Smooth muscle cell (in vitro differentiated cells): ENCODE measurements around the gene PLPP4. TPM values are rescaled to one million over a fixed set of nuclear protein-coding genes. Genes with fewer than 3 reads are reported as not detected.

ENCODE experiments used
- DNase-seq: peaks from one replicate; lab custom pipeline; 2025; ENCODE audit not compliant: unreplicated experiment; lab: John Stamatoyannopoulos, UW
- H2AFZ ChIP-seq: fragments of 200-600 bp; sonication (generic); 2 replicates; pipeline ENCODE4 v1.6.0; 2016; ENCODE audit warnings: antibody characterized with exemption, low read depth, mild to moderate bottlenecking
- H3F3A ChIP-seq: fragments of 200-600 bp; sonication (generic); 2 replicates; pipeline ENCODE4 v1.6.0; 2017; ENCODE audit warnings: antibody characterized with exemption, low read depth
- H3K27ac ChIP-seq: fragments of 200-600 bp; sonication (generic); 2 replicates; pipeline ENCODE4 v1.5.1; 2016; ENCODE audit warnings: low read depth, mild to moderate bottlenecking
- H3K27me3 ChIP-seq: fragments of 200-600 bp; sonication (generic); 2 replicates; pipeline ENCODE4 v1.6.1; 2016; ENCODE audit warnings: low read depth, mild to moderate bottlenecking
- H3K36me3 ChIP-seq: fragments of 200-600 bp; sonication (generic); 2 replicates; pipeline ENCODE4 v1.5.1; 2016; ENCODE audit warnings: low read depth
- H3K4me1 ChIP-seq: fragments of 200-600 bp; sonication (generic); 2 replicates; pipeline ENCODE4 v1.5.1; 2016; ENCODE audit warnings: low read depth
- H3K4me2 ChIP-seq: fragments of 200-600 bp; sonication (generic); 2 replicates; pipeline ENCODE4 v1.6.0; 2016; ENCODE audit warnings: mild to moderate bottlenecking
- H3K4me3 ChIP-seq: fragments of 200-600 bp; sonication (generic); 2 replicates; pipeline ENCODE4 v1.5.1; 2016; ENCODE audit warnings: mild to moderate bottlenecking
- H3K79me2 ChIP-seq: fragments of 200-600 bp; sonication (generic); 2 replicates; pipeline ENCODE4 v1.6.0; 2016; ENCODE audit warnings: low read depth, mild to moderate bottlenecking
- H3K9ac ChIP-seq: fragments of 200-600 bp; sonication (generic); 2 replicates; pipeline ENCODE4 v1.6.0; 2016; ENCODE audit warnings: low read depth
- H3K9me3 ChIP-seq: fragments of 200-600 bp; sonication (generic); replicated peaks from 2 replicates; pipeline ENCODE4 v1.5.1; 2016; ENCODE audit warnings: low read depth
- H4K20me1 ChIP-seq: fragments of 200-600 bp; sonication (generic); 2 replicates; pipeline ENCODE4 v1.6.0; 2016; ENCODE audit warnings: low read depth
- CTCF ChIP-seq: fragments of 200-600 bp; sonication (generic); IDR thresholded peaks from 2 replicates; pipeline ENCODE4 v1.5.1; 2017; ENCODE audit warnings: borderline replicate concordance, mild to moderate bottlenecking, antibody characterized with exemption; ENCODE audit not compliant: insufficient read depth, poor library complexity, severe bottlenecking
- WGBS: methylation state at CpG from one replicate; pipeline ENCODE4 v1.1.7; 2016; ENCODE audit warnings: low lambda C conversion rate; 5-methylcytosine and 5-hydroxymethylcytosine counted together
- polyA plus RNA-seq: library from polyadenylated mRNA; unstranded; fragments of >200 nt; fragmentation: Nextera tagmentation; extraction: Ambion mirVana; gene quantifications from 2 replicates; pipeline ENCODE4 v1.2.1, GENCODE V29; 2016
- total RNA-seq: library from RNA; depleted of rRNA; stranded (reverse); fragments of >200 nt; gene quantifications from 2 replicates; pipeline ENCODE4 v1.2.3, GENCODE V29; 2014

Gene PLPP4
- total and polyA plus RNA-seq, 2 experiments from 2014 or later = 27.2 to 33.5 TPM

- TF ChIP-seq CTCF = no peak
- WGBS = 57% methylated on average over 3 of the region's 3 CpGs
- no peak for DNase-seq
- no peak overlapping the region for H3K4me3 ChIP-seq
- H3K36me3 ChIP-seq = no peaks in the 10 kb centered on the region
- H3K9ac ChIP-seq = no peak overlapping the region
- H3K4me2 ChIP-seq = no peak overlapping the region
- H3K4me1 ChIP-seq = no peaks in the 10 kb centered on the region
- H2AFZ ChIP-seq = no peak overlapping the region
- H3K27me3 ChIP-seq = no peaks in the 10 kb centered on the region
- no peaks in the 10 kb centered on the region for H4K20me1 ChIP-seq
- no peaks in the 10 kb centered on the region for H3K9me3 ChIP-seq
- no peaks in the 10 kb centered on the region for H3K79me2 ChIP-seq
- no peaks in the 10 kb centered on the region for H3F3A ChIP-seq
- H3K27ac ChIP-seq = no peak overlapping the region
These were observed 159.4 kb downstream of the PLPP4 start for GRCh38 chr10:120616311-120616911.

GRCh38 chr10:120628197-120628596, 171.2 kb downstream of the PLPP4 start:
- H3K36me3 ChIP-seq = no peaks in the 10 kb centered on the region
- H3K4me2 ChIP-seq = no peak overlapping the region
- no peaks in the 10 kb centered on the region for H3K4me1 ChIP-seq
- no peak overlapping the region for H2AFZ ChIP-seq
- H3F3A ChIP-seq = no peaks in the 10 kb centered on the region
- peaks cover 3% of the 10 kb centered on the region for H3K27me3 ChIP-seq
- no peak for DNase-seq
- WGBS = 79% methylated on average over 1 of the region's 1 CpG
- no peak overlapping the region for H3K27ac ChIP-seq
- no peaks in the 10 kb centered on the region for H3K79me2 ChIP-seq
- H3K9ac ChIP-seq = no peak overlapping the region
- TF ChIP-seq CTCF = no peak
- H4K20me1 ChIP-seq = no peaks in the 10 kb centered on the region
- no peak overlapping the region for H3K4me3 ChIP-seq
- no peaks in the 10 kb centered on the region for H3K9me3 ChIP-seq

- Histone ChIP-seq H3K36me3 (no peaks in the 10 kb centered on the region), H3K4me2 (no peak overlapping the region), H4K20me1 (no peaks in the 10 kb centered on the region), H3K27ac (no peak overlapping the region), H3F3A (no peaks in the 10 kb centered on the region), H3K9me3 (no peaks in the 10 kb centered on the region), H3K79me2 (no peaks in the 10 kb centered on the region), H3K4me3 (no peak overlapping the region), H3K4me1 (no peaks in the 10 kb centered on the region), H3K27me3 (peaks cover 5% of the 10 kb centered on the region), H2AFZ (no peak overlapping the region), H3K9ac (no peak overlapping the region)
- 29% methylated on average over 1 of the region's 1 CpG for WGBS
- TF ChIP-seq CTCF = no peak
- no peak for DNase-seq
These were observed 173.2 kb downstream of the PLPP4 start for GRCh38 chr10:120630266-120630665.

GRCh38 chr10:120632047-120632446, 175.0 kb downstream of the PLPP4 start:
- Histone ChIP-seq H3K4me2 (no peak overlapping the region), H3F3A (no peaks in the 10 kb centered on the region), H3K4me1 (no peaks in the 10 kb centered on the region), H3K36me3 (no peaks in the 10 kb centered on the region), H2AFZ (no peak overlapping the region), H3K9ac (no peak overlapping the region), H3K27ac (no peak overlapping the region), H3K79me2 (no peaks in the 10 kb centered on the region), H4K20me1 (no peaks in the 10 kb centered on the region), H3K9me3 (no peaks in the 10 kb centered on the region), H3K27me3 (peaks cover 7% of the 10 kb centered on the region), H3K4me3 (no peak overlapping the region)
- TF ChIP-seq CTCF = no peak
- WGBS = 81% methylated on average over 1 of the region's 1 CpG
- DNase-seq = no peak
